BLaER1 (cell line): Measurements from ENCODE around the gene VSIG10.
"Not testable (repeated sequence)": the region's sequence is repeated elsewhere in the genome, so short reads cannot be mapped to it uniquely, and the experiment has no call there.

Experiments used
- H3K27ac ChIP-seq: shearing (Covaris generic); formaldehyde crosslinking; 2 replicates; pipeline ENCODE4 v1.8.1; 2022
- H3K27me3 ChIP-seq: shearing (Covaris generic); formaldehyde crosslinking; 2 replicates; pipeline ENCODE4 v1.8.1; 2022
- H3K36me3 ChIP-seq: shearing (Covaris generic); formaldehyde crosslinking; 2 replicates; pipeline ENCODE4 v1.8.1; 2022
- H3K4me1 ChIP-seq: shearing (Covaris generic); formaldehyde crosslinking; 2 replicates; pipeline ENCODE4 v1.8.1; 2022
- H3K4me2 ChIP-seq: shearing (Covaris generic); formaldehyde crosslinking; 2 replicates; pipeline ENCODE4 v1.8.1; 2022
- H3K4me3 ChIP-seq: shearing (Covaris generic); formaldehyde crosslinking; 2 replicates; pipeline ENCODE4 v1.8.1; 2022
- H3K9ac ChIP-seq: shearing (Covaris generic); formaldehyde crosslinking; 2 replicates; pipeline ENCODE4 v1.8.1; 2022
- H3K9me3 ChIP-seq: shearing (Covaris generic); formaldehyde crosslinking; 2 replicates; pipeline ENCODE4 v1.8.1; 2022
- H4K20me1 ChIP-seq: shearing (Covaris generic); formaldehyde crosslinking; 2 replicates; pipeline ENCODE4 v1.8.1; 2022
- Cebpa-rat ChIP-seq: shearing (Covaris generic); IDR thresholded peaks from 2 replicates; pipeline ENCODE4 v1.8.1; 2022

VSIG10 gene

GRCh38 chr12:118082161-118082560, 21.6 kb downstream of the VSIG10 start:
- no peak overlapping the region for H3K4me3 ChIP-seq
- H3K4me1 ChIP-seq: no peaks in the 10 kb centered on the region
- H3K9ac ChIP-seq: no peak overlapping the region
- H3K36me3 ChIP-seq: peaks cover 94% of the 10 kb centered on the region
- no peaks in the 10 kb centered on the region for H4K20me1 ChIP-seq
- no peak overlapping the region for H3K4me2 ChIP-seq
- H3K27me3 ChIP-seq: no peaks in the 10 kb centered on the region
- H3K27ac ChIP-seq: no peak overlapping the region
- TF ChIP-seq Cebpa-rat: no peak
- no peaks in the 10 kb centered on the region for H3K9me3 ChIP-seq

- H3K9me3 ChIP-seq, H3K9ac ChIP-seq, H3K4me2 ChIP-seq, H3K4me1 ChIP-seq, H3K4me3 ChIP-seq, H3K27me3 ChIP-seq, H4K20me1 ChIP-seq, H3K27ac ChIP-seq: not testable (repeated sequence)
- peaks cover 96% of the 10 kb centered on the region for H3K36me3 ChIP-seq
Measured at GRCh38 chr12:118081521-118081920, 22.3 kb downstream of the VSIG10 start.

DNA sequence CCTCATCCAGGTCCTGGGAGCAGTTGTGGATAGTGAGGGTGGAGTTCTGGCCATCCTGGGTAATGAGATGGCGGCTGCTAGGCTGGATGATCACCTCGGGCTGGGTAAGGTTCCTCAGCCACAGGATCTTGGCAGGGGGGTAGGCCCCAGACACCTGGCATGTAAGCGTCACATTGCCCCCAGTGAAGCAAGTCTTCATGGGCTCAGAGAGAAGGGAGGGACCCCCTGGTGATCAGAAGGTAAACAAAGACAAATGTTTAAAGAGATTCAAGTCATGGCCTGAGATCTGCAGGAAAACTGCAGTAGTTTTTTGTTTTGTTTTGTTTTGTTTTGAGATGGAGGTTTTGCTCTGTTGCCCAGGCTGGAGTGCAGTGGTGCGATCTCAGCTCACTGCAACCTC, 30.0 kb downstream of the VSIG10 start:
- no peak overlapping the region for H3K4me2 ChIP-seq
- no peaks in the 10 kb centered on the region for H4K20me1 ChIP-seq
- no peaks in the 10 kb centered on the region for H3K9me3 ChIP-seq
- no peaks in the 10 kb centered on the region for H3K27me3 ChIP-seq
- no peak overlapping the region for H3K9ac ChIP-seq
- TF ChIP-seq Cebpa-rat: no peak
- H3K4me1 ChIP-seq: no peaks in the 10 kb centered on the region
- no peak overlapping the region for H3K4me3 ChIP-seq
- peaks cover 83% of the 10 kb centered on the region for H3K36me3 ChIP-seq
- H3K27ac ChIP-seq: no peak overlapping the region

DNA sequence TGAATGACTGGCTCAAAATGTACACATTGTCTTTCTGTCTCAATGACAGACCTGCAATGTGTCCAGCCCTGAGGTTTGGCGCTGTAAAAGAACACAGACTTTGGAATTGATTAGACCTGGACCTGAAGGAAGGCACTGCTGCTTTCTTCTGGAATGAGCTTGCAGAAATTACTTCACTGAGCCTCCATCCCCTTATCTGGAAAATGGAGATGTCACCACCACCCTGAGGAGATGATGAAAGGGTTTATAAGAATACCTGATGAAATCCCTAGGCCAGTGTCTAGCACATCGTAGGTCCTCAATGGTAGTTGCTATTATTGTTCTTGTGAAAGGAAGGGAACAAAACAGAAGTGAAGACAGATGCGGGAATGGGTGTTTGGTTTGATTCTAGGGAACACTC, 33.2 kb downstream of the VSIG10 start:
- no peak overlapping the region for H3K9ac ChIP-seq
- H3K27me3 ChIP-seq: no peaks in the 10 kb centered on the region
- H3K9me3 ChIP-seq: no peaks in the 10 kb centered on the region
- H3K27ac ChIP-seq: no peak overlapping the region
- H4K20me1 ChIP-seq: no peaks in the 10 kb centered on the region
- H3K36me3 ChIP-seq: peaks cover 72% of the 10 kb centered on the region
- H3K4me2 ChIP-seq: no peak overlapping the region
- peaks cover 2% of the 10 kb centered on the region for H3K4me1 ChIP-seq
- H3K4me3 ChIP-seq: no peak overlapping the region
- TF ChIP-seq Cebpa-rat: no peak

DNA sequence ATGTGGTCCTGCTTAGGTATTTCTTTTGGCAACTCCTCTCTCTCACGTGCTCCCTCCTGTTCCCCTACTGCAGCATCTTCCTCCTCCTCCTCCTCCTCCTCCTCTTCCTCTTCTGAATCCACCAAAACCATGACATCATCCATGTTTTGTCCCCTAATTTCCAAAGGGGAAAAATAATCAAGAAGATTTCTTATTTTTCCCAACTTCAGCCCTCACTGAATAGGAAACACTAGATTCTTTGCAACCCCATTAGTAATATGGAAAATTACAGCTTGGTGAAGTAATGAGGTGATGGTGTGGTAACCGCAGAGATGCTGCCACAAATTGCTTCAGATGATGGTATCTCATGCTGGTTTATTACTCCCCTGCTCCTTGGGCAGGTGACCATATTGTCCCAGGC, 35.4 kb downstream of the VSIG10 start:
- H3K36me3 ChIP-seq: peaks cover 61% of the 10 kb centered on the region
- no peaks in the 10 kb centered on the region for H3K9me3 ChIP-seq
- H3K9ac ChIP-seq: no peak overlapping the region
- TF ChIP-seq Cebpa-rat: no peak
- no peaks in the 10 kb centered on the region for H4K20me1 ChIP-seq
- no peak overlapping the region for H3K4me3 ChIP-seq
- no peaks in the 10 kb centered on the region for H3K27me3 ChIP-seq
- no peak overlapping the region for H3K27ac ChIP-seq
- no peak overlapping the region for H3K4me2 ChIP-seq
- peaks cover 24% of the 10 kb centered on the region for H3K4me1 ChIP-seq

- peaks cover 15% of the 10 kb centered on the region for H3K27me3 ChIP-seq
- H3K36me3 ChIP-seq: peaks cover 35% of the 10 kb centered on the region
- H3K4me3 ChIP-seq: no peak overlapping the region
- no peaks in the 10 kb centered on the region for H3K9me3 ChIP-seq
- H3K4me2 ChIP-seq: peak overlapping the region; percentile 33
- no peak overlapping the region for H3K27ac ChIP-seq
- H3K4me1 ChIP-seq: peaks cover 40% of the 10 kb centered on the region
- H3K9ac ChIP-seq: no peak overlapping the region
- H4K20me1 ChIP-seq: no peaks in the 10 kb centered on the region
- TF ChIP-seq Cebpa-rat: no peak
Measured at GRCh38 chr12:118065380-118065779, 38.4 kb downstream of the VSIG10 start.

DNA sequence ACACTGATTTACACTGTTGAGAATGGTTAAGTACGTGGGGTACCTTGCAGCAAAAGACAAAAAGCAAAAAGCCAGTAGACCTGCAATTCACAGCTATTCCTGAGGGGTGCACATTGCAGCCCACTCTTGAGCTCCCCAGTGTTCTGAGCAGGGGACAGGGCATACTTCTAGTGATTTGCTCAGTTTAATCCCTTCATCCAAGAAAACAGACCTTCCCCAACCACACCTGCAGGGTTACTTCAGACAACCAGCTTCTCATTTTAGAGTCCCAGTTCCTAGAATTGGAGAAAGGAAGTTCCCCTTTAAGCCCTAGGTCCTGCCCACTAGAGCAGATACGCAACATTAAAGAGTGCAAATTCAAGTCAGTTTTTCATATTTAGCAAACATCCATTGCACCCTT, 39.2 kb downstream of the VSIG10 start:
- H4K20me1 ChIP-seq: no peaks in the 10 kb centered on the region
- H3K9ac ChIP-seq: no peak overlapping the region
- peak overlapping the region; percentile 33 for H3K4me2 ChIP-seq
- peaks cover 48% of the 10 kb centered on the region for H3K4me1 ChIP-seq
- peaks cover 15% of the 10 kb centered on the region for H3K27me3 ChIP-seq
- peaks cover 28% of the 10 kb centered on the region for H3K36me3 ChIP-seq
- H3K9me3 ChIP-seq: no peaks in the 10 kb centered on the region
- H3K4me3 ChIP-seq: no peak overlapping the region
- no peak overlapping the region for H3K27ac ChIP-seq
- no peak for TF ChIP-seq Cebpa-rat

GRCh38 chr12:118063576-118064391, 40.0 kb downstream of the VSIG10 start:
- no peak overlapping the region for H3K27ac ChIP-seq
- no peak overlapping the region for H3K4me3 ChIP-seq
- H3K4me2 ChIP-seq: no peak overlapping the region; the same call in 1 of the 2 replicates
- 0 out of 2 replicates have a peak, but pooled peaks have one; percentile 40 for TF ChIP-seq Cebpa-rat
- H3K9me3 ChIP-seq: no peaks in the 10 kb centered on the region
- peaks cover 56% of the 10 kb centered on the region for H3K4me1 ChIP-seq
- H4K20me1 ChIP-seq: no peaks in the 10 kb centered on the region
- peaks cover 20% of the 10 kb centered on the region; the same call in 1 of the 2 replicates for H3K36me3 ChIP-seq
- no peak overlapping the region for H3K9ac ChIP-seq
- peaks cover 15% of the 10 kb centered on the region for H3K27me3 ChIP-seq

- no peaks in the 10 kb centered on the region for H3K9me3 ChIP-seq
- H3K9ac ChIP-seq: peak overlapping the region; percentile 84
- peak overlapping the region; percentile 80 for H3K4me3 ChIP-seq
- peaks cover 15% of the 10 kb centered on the region for H3K27me3 ChIP-seq
- peak overlapping the region; percentile 98 for H3K4me2 ChIP-seq
- no peak for TF ChIP-seq Cebpa-rat
- peaks cover 57% of the 10 kb centered on the region for H3K4me1 ChIP-seq
- H3K27ac ChIP-seq: peak overlapping the region; percentile 85
- peaks cover 8% of the 10 kb centered on the region; the same call in 1 of the 2 replicates for H3K36me3 ChIP-seq
- H4K20me1 ChIP-seq: no peaks in the 10 kb centered on the region
Measured at GRCh38 chr12:118061873-118062843, 41.7 kb downstream of the VSIG10 start.
